Parathyroid adenoma (tissue), 2 donors: ENCODE measurements around the gene GRAMD1B.

ENCODE experiments used
- H2AFZ ChIP-seq: fragments of 300-600 bp; sonication (generic); one replicate; pipeline ENCODE4 v1.7.0; 2017; ENCODE audit warnings: antibody characterized with exemption, mild to moderate bottlenecking
- H3K27ac ChIP-seq: fragments of 300-600 bp; sonication (generic); one replicate; pipeline ENCODE4 v1.7.0; 2017
- H3K27me3 ChIP-seq: fragments of 300-600 bp; sonication (generic); one replicate; pipeline ENCODE4 v1.7.0; 2017; ENCODE audit warnings: low read length; ENCODE audit not compliant: control insufficient read depth, insufficient read depth
- H3K36me3 ChIP-seq: fragments of 300-600 bp; sonication (generic); one replicate; pipeline ENCODE4 v1.7.0; 2017; ENCODE audit warnings: low read length; ENCODE audit not compliant: control insufficient read depth, insufficient read depth
- H3K4me1 ChIP-seq: fragments of 300-600 bp; sonication (generic); one replicate; pipeline ENCODE4 v1.7.0; 2017; ENCODE audit warnings: control low read depth
- H3K4me2 ChIP-seq: fragments of 300-600 bp; sonication (generic); one replicate; pipeline ENCODE4 v1.7.0; 2017; ENCODE audit warnings: low read length
- H3K4me3 ChIP-seq: fragments of 300-600 bp; sonication (generic); one replicate; pipeline ENCODE4 v1.7.0; 2017; ENCODE audit warnings: low read depth, low read length
- H3K79me2 ChIP-seq: fragments of 300-600 bp; sonication (generic); one replicate; pipeline ENCODE4 v1.7.0; 2017; ENCODE audit warnings: control low read depth
- H3K9ac ChIP-seq: fragments of 300-600 bp; sonication (generic); one replicate; pipeline ENCODE4 v1.7.0; 2017; ENCODE audit warnings: mild to moderate bottlenecking
- H3K9me3 ChIP-seq: fragments of 300-600 bp; sonication (generic); one replicate; pipeline ENCODE4 v1.7.0; 2017; ENCODE audit warnings: low read length; ENCODE audit not compliant: control insufficient read depth
- CTCF ChIP-seq: fragments of 300-600 bp; sonication (generic); IDR thresholded peaks from one replicate; pipeline ENCODE4 v1.7.0; 2017; ENCODE audit warnings: antibody characterized with exemption, mild to moderate bottlenecking
- donor health status: primary hyperparathyroidism.

GRAMD1B gene

GRCh38 chr11:123576501-123576900, 146.4 kb downstream of the GRAMD1B start:
- Histone ChIP-seq H3K9ac (no peak overlapping the region), H3K27me3 (no peaks in the 10 kb centered on the region), H3K4me1 (no peaks in the 10 kb centered on the region), H3K4me2 (no peak overlapping the region), H2AFZ (no peak overlapping the region), H3K9me3 (no peaks in the 10 kb centered on the region), H3K79me2 (no peaks in the 10 kb centered on the region), H3K27ac (no peak overlapping the region), H3K4me3 (no peak overlapping the region), H3K36me3 (no peaks in the 10 kb centered on the region)
- no peak for TF ChIP-seq CTCF

- Histone ChIP-seq H3K4me3 (no peak overlapping the region), H2AFZ (no peak overlapping the region), H3K27me3 (no peaks in the 10 kb centered on the region), H3K9ac (no peak overlapping the region), H3K9me3 (no peaks in the 10 kb centered on the region), H3K36me3 (no peaks in the 10 kb centered on the region), H3K27ac (no peak overlapping the region), H3K79me2 (no peaks in the 10 kb centered on the region), H3K4me1 (no peaks in the 10 kb centered on the region), H3K4me2 (no peak overlapping the region)
- peak; percentile 69 for TF ChIP-seq CTCF
These were observed 147.1 kb downstream of the GRAMD1B start for GRCh38 chr11:123577081-123577598.

GRCh38 chr11:123578778-123579481, 148.9 kb downstream of the GRAMD1B start:
- H3K9me3 ChIP-seq: no peaks in the 10 kb centered on the region
- H3K27me3 ChIP-seq: no peaks in the 10 kb centered on the region
- H3K27ac ChIP-seq: no peak overlapping the region
- no peak for TF ChIP-seq CTCF
- H3K36me3 ChIP-seq: no peaks in the 10 kb centered on the region
- H3K4me1 ChIP-seq: no peaks in the 10 kb centered on the region
- H2AFZ ChIP-seq: no peak overlapping the region
- no peak overlapping the region for H3K9ac ChIP-seq
- no peak overlapping the region for H3K4me2 ChIP-seq
- no peak overlapping the region for H3K4me3 ChIP-seq
- no peaks in the 10 kb centered on the region for H3K79me2 ChIP-seq

GRCh38 chr11:123579482-123579812, 149.4 kb downstream of the GRAMD1B start:
- H3K79me2 ChIP-seq: no peaks in the 10 kb centered on the region
- no peaks in the 10 kb centered on the region for H3K27me3 ChIP-seq
- no peak overlapping the region for H3K4me3 ChIP-seq
- H3K4me1 ChIP-seq: no peaks in the 10 kb centered on the region
- no peaks in the 10 kb centered on the region for H3K36me3 ChIP-seq
- TF ChIP-seq CTCF: no peak
- no peak overlapping the region for H3K4me2 ChIP-seq
- no peaks in the 10 kb centered on the region for H3K9me3 ChIP-seq
- H3K27ac ChIP-seq: no peak overlapping the region
- no peak overlapping the region for H2AFZ ChIP-seq
- H3K9ac ChIP-seq: no peak overlapping the region

- Histone ChIP-seq H3K4me3 (no peak overlapping the region), H3K36me3 (no peaks in the 10 kb centered on the region), H3K9me3 (no peaks in the 10 kb centered on the region), H2AFZ (no peak overlapping the region), H3K4me2 (no peak overlapping the region), H3K4me1 (no peaks in the 10 kb centered on the region), H3K27ac (no peak overlapping the region), H3K79me2 (no peaks in the 10 kb centered on the region), H3K9ac (no peak overlapping the region), H3K27me3 (no peaks in the 10 kb centered on the region)
- no peak for TF ChIP-seq CTCF
These were observed 150.1 kb downstream of the GRAMD1B start for GRCh38 chr11:123580137-123580536.
